Middle frontal gyrus (tissue), 1 donor: ENCODE measurements around the gene MAGEA6.
"Not testable (repeated sequence)": the region's sequence is repeated elsewhere in the genome, so short reads cannot be mapped to it uniquely, and the experiment has no call there.

ENCODE experiments used
- DNase-seq: peaks from one replicate; pipeline ENCODE4 v3.0.0-alpha.2; 2015; ENCODE audit warnings: low spot score; ENCODE audit errors: extremely low spot score

MAGEA6 gene

DNA sequence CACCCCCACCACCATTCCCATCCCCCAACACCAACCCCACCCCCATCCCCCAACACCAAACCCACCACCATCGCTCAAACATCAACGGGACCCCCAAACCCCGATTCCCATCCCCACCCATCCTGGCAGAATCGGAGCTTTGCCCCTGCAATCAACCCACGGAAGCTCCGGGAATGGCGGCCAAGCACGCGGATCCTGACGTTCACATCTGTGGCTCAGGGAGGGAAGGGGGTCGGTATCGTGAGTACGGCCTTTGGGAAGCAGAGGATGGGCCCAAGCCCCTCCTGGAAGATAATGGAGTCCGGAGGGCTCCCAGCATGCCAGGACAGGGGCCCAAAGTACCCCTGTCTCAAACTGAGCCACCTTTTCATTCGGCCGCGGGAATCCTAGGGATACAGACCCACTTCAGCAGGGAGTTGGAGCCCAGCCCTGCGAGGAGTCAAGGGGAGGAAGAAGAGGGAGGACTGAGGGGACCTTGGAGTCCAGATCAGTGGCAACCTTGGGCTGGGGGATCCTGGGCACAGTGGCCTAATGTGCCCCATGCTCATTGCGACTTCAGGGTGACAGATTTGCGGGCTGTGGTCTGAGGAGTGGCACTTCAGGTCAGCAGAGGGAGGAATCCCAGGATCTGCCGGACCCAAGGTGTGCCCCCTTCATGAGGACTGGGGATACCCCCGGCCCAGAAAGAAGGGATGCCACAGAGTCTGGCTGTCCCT lies 35.2 kb downstream of the MAGEA6 start:
- not testable (repeated sequence) for DNase-seq

DNA sequence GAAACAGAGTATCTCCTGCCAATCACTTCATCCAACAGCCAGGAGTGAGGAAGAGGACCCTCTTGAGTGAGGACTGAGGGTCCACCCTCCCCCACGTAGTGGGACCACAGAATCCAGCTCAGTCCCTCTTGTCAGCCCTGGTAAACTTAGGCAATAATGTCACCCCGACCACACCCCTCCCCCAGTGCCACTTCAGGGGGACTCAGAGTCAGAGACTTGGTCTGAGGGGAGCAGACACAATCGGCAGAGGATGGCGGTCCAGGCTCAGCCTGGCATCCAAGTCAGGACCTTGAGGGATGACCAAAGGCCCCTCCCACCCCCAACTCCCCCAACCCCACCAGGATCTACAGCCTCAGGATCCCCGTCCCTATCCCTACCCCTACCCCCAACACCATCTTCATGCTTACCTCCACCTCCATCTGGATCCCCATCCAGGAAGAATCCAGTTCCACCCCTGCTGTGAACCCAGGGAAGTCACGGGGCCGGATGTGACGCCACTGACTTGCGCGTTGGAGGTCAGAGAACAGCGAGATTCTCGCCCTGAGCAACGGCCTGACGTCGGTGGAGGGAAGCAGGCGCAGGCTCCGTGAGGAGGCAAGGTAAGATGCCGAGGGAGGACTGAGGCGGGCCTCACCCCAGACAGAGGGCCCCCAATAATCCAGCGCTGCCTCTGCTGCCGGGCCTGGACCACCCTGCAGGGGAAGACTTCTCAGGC lies 36.1 kb downstream of the MAGEA6 start, which contains the start of the genes CSAG1 and MAGEA12:
Gene CSAG1, minus strand, starts transcription at position 461 of the 715 bp plus-strand sequence. CDS start 1,261 bp downstream, outside the sequence.
Gene MAGEA12, plus strand, starts transcription at position 497 of the 715 bp plus-strand sequence. CDS start 2,405 bp downstream, outside the sequence.
- no peak for DNase-seq

DNA sequence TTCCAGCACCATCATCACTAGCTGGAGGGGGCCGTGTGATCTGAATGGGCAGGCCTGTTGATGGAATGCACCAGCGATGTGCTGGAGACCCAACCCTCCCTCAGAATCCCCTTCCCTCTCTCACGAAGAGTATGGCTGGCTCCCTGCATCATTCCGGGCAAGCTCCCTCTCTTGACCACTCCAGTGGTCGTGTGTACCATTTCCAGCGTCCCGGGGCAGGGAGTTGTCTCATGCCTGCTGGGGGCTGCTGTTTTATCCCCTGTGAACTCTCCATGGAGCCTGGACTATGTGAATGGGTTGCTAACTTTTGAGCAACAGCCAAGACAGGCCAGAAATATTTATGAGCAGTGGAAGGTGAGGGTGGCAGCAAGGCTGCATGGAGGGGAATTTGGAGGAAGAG lies 44.1 kb downstream of the MAGEA6 start:
- no peak for DNase-seq
